HG02938 (cell line): ENCODE results near the gene NSG2.
"Not testable (repeated sequence)": the region's sequence is repeated elsewhere in the genome, so short reads cannot be mapped to it uniquely, and the experiment has no call there.

ENCODE experiments used
- ATAC-seq: cut with Tn5 transposase; IDR thresholded peaks from one replicate; pipeline ENCODE4 v1.9.1; 2021; ENCODE audit warnings: mild to moderate bottlenecking, moderate library complexity; ENCODE audit not compliant: unreplicated experiment

Gene NSG2

DNA sequence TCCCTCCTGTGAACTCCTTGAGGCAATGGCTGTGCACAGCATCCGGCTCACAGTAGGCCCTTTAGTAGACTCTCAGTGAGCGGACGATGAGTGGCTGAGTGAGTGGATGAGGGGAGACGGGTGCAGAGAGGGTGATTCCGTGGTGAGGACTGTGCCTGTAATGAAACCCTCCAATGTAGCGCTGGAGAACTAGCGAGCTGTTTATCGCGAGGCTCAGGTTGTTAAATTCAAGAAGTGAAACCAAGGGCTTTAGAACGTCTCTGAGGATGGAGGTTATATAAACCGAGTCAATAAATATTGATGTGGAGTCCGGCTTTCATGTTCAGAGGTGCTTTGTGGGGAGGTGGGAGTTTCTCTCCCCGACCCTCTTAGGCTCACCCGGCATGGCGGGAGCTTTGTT lies 53.2 kb downstream of the NSG2 start:
- ATAC-seq = no peak

DNA sequence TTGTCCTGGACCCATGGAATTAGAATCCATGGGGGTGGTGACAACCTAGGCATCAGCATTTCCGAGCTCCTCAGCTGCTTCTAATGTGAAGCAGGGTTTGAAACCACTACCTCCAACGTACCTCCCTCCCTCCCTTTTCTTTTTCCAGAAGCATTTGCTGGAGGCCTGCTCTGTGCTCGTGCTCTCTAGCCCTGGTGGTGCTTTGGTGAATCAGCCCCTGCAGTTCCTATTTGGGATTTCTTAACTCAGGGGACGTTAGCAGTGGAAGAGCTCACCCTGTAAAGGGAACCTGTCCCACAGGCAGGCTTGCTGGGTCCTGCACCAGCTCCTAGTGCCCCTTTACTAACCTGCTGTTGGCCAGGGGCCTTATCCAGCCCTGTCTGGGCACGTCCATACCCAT lies 55.0 kb downstream of the NSG2 start:
- ATAC-seq = no peak

DNA sequence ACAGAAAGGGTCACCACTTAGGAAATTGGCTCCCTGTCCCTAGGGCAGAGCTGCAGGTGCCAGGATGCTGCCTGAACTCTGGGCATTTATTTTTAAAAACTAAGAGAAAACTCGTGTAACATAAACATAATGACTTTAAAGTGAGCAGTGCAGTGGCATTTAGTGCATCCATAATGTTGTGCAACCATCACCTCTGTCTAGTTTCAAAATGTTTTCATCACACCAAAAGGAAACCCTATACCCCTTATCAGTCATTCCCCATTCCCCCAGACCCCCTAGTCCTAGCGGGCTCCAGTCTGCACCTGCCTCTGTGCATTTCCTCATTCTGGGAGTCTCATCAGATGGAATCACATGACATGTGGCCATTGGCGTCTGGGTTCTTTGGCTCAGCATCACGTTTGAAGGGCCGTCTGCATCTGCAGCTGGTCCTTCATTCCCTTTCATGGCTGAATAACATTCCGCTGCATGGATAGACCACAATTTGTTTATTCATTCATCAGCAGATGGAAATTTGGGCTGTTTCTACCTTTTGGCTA lies 55.8 kb downstream of the NSG2 start:
- no peak for ATAC-seq

DNA sequence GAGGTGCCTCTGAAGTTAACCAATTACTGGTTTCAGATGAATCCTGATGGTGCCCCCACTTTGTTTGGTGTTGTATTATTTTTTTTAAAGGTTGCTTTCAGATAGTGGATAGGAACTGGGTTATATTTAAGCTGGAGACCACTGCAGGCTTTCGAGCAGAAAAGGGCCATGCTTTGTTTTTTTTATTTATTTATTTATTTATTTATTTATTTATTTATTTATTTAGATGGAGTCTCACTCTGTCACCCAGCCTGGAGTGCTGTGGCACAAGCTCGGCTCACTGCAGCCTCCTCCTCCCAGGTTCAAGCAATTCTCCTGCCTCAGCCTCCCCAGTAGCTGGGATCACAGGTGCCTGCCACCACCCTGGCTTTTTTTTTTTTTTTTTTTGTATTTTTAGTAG lies 57.1 kb downstream of the NSG2 start:
- not testable (repeated sequence) for ATAC-seq

DNA sequence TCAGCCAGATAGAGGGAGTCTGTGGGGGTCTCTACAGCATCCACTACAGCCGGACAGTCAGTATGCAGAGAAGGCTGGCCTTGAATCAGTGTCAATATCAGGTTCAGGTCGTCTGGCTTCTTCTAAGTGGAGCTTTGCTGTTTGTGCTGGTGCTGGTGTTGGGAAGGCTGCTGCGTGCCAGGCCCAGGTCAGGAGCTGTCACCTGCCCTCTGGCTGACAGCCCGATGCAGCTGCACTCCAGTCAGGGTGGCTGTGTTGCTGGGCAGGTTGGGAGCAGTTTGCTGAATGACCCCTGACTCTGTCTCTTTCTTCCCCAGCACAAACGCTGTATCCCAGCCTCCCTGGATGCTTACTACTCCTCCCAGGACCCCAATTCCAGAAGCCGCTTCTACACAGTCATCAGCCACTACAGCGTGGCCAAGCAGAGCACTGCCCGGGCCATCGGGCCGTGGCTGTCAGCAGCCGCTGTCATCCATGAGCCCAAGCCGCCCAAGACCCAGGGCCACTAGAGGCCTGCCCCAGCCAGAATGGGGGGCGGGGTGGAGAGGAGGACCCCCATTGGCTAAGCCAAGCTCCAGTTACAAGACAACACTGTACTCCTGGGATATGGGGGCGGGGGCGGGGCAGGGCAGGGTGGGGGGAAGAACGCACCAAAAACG lies 61.6 kb downstream of the NSG2 start:
- ATAC-seq = no peak

DNA sequence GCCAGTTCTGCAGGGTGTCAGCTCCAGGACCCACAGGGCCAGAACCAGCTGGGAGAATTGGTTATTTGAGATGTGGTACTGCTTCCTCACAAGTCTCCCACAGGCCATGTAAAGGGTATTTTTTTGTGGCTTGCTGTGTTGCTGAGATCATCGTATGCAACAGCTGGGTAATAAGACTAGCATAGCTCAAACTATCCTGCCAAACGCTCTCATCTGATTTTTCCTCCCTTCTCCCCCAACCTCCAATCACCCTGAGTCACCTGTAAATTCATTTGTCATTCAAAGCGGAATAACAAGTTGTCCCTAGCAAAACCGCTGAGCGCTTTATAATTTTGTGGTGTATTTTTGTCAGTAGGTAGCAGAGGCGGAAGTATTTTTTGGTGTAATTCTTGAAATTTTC lies 63.2 kb downstream of the NSG2 start:
- ATAC-seq = no peak

DNA sequence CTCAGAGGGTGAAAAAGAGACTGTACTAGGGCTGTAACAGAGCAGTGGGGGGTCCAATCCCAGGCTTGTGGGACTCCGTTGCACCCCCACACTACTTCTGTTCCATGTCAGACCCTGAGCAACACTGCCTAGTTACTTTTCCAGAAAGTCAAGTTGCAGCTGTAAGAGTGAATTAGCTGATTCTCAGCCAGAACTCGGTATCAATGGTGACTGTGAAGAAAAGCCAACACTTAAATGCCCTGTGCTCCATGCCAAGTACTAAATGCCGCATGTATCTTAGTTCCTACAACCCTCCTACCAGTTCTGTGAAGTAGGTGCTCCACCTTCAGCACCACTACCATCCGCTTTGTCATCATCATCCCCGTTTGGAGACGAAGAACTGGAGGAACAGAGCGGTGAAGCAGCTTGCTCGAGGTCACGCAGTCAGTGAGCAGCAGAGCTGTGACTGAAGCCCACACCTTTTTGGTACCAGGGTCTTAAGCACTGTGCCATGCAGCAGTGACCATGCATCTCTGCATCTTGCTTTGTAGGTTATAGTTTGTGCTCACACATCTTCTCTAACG lies 64.3 kb downstream of the NSG2 start:
- ATAC-seq = no peak

DNA sequence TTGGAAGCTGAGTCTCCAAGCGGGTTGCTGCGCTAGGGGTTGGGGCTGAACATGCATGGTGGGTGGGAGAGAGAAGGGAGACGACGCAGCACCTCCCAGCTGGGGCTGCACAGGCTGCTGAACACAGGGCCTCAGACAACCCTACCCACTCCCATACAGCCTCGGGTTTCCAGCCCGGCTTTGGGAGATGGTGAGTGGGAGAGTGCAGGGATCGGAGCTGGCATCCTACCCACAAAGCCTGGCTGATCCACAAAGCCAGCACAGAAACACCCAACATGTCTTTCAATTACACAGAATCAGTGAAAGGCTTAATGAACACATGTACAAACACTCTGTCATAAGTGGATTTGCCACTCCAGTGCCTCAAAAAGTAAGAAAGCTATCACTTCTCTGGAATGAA lies 64.8 kb downstream of the NSG2 start:
- ATAC-seq = no peak

DNA sequence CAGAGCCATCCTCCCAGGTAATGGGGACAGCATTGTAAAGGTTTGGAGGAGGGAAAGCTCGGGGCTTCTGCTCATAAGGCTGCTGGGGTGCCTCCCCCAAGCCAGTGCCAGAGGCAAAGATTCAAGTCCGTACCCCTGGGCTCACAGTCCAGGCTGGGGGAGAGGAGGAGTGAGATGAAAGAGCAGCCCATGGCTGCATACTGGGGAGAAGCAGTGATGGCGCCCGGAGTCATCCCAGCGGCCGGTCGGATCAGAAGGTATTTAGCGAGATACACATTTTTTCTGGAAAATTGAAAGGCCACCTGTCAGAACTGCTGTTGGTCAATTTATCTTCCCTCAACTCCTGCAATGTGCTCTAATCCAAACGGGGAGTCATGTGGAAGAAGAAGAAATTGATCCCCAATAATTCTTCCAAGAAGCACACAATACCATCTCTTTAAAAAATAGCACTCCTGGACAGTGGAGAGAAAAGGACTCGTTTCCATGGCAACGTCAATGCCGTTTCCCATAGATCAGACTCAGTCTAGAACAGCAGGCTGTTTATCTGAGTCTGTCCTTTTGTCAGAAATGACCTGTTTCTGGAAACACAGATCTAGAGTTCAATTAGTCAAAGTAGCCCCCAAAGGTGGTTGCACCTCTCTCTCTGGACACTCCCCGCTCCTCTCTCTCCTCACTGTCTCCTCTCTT lies 65.9 kb downstream of the NSG2 start:
- no peak for ATAC-seq

DNA sequence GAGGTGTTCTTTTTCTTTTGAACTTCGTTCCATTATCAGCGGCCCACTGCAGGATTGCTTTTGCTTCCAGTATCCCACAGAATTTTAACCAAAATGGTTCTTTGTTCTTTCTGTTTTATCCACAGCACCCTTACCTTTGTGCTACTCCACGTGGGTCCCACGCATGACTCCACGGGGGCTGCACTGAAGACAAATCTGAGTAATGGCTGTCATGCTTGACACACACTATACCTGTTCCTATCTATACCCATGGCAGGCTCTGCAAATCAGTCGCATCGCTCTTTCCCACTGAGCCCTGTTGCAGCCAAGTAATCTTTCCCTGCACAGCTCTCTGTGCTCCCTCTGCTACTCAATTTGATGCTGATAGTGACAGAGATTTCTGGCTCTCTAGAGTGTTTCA lies 69.7 kb downstream of the NSG2 start:
- ATAC-seq = no peak

DNA sequence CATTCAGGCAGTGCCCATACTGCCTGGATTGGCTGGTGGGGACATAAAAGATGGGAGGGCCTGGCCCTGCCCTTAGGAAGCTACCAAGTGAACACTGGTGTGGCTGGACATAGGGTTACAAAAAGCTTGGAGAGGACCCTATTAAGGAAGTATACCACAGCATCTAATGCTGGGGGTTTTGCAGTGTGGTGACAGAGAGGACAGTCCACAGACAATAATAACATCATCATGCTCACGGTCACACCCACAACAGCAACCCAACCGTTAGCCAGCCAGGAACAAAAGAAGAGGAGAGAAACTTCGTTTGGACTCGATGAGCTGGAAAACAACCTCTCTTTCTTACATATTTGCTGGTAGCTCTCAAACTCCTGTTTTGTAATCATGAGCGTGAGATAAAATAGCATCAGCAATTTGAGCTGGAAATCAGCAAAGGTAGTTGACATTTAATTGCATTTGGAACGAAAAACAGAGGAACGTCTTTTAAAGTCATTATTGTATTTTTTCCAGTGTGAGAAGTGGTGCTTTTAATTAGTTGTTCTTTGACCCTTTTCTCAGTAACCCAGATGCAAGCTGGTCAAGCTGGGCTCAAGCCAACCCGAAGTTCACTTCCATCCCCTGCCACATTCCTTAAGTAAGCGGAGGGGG lies 73.4 kb downstream of the NSG2 start:
- ATAC-seq = no peak

DNA sequence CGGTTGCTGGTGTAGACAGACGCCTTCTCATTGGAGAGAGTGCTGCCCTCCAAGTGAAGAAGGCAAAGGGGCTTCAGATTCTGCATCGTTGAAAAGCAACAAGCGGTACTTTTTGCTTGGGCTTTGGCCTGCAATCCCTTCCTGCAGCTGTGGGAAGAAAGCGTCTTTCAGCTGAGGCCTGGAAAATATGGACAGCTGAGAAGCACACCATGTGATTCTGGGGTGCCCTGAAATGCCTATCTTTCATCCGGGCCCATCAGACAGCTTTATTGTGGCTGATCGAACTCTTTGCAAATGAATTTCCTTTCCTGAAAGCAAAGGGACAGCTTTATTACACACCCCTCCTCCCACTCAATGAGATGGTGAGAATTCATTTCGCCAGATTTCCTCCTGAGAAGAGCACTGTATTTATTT lies 74.0 kb downstream of the NSG2 start:
- no peak for ATAC-seq

DNA sequence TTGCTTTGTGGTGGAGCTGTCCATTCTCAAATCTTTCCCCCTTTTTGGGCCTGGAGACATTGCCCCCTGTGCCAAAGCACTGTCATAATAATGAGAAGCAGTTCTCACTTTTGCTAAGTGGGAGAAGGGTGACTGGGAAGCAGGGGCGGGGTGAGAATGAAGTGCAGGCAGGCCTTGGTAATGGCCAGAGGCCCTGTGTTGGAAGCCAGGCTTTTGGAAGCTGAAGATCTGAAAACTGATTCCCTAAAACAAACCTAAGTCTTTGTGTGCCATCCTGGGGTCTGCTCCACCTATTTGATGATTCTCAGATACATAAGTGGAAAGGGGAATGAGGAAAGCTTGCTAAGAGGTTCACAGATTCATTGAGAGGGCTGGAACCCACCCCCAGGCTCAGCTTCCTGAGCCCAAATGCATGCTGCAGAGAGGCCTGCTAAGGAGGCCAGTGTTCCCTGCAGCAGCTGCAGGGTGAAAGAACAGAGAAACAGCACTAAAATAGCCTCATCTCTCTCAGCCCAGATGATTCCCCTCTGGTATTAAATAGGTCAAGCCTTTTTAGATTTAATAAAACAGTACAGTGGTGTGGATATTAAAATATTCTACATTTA lies 75.0 kb downstream of the NSG2 start:
- ATAC-seq = no peak

DNA sequence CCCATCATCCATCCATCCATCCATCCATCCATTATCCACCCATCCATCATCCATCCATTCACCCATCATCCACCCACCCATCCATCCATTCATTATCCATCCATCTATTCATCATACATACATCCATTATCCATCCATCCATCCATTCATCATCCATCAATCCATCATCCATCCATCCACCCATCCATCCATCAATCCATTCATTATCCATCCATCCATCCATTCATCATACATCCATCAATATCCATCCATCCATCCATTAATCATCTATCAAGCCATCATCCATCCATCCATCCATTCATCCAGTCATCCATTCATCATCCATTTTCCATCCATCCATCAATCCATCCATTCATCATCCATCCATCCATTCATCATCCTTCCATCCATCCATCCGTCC lies 89.0 kb downstream of the NSG2 start:
- ATAC-seq = no peak

DNA sequence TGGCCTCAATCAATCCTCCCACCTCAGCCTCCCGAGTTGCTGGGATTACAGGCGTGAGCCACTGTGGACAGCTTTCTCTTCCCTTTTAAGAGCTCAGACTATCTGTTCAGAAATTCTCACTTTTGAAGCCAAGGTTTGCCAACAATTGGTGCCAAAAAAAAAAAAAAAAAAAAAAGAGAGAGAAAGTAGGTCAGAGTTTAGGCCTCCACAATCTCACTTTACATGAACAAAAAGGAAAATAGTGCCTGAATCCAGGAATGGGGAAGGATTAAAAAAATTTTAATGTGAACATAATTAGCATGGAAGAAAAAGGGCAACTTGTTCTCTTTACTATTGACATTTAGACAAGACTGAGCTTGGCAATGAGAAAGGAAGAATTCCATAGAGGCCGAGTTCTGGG lies 94.1 kb downstream of the NSG2 start:
- ATAC-seq = no peak

DNA sequence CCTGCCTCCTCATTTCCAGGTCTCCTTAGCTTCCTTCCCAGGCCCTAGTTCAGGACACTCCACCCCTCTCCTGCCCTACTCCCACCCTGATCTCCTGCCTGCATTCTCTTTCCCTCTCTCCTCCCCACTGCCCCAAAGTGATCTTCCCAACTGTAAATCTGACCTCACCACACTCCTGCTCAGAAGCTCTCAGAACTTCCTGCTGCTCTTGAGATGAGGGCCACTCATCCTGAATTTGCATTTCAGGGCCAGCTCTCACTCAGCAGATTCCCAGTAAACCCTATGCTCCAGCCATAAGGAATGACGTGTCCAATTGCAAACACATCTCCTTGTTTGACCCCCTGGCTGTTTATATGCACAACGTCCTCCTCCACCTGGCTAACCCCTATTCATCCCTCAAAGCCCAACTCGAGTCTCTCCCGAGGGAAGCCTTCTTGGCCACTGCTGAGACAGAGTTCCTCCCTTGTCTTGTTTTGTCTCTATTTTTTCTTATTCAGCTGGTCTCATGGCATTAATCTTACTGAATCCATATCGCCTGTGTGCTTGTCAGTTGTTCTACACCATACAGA lies 95.0 kb downstream of the NSG2 start:
- no peak for ATAC-seq

DNA sequence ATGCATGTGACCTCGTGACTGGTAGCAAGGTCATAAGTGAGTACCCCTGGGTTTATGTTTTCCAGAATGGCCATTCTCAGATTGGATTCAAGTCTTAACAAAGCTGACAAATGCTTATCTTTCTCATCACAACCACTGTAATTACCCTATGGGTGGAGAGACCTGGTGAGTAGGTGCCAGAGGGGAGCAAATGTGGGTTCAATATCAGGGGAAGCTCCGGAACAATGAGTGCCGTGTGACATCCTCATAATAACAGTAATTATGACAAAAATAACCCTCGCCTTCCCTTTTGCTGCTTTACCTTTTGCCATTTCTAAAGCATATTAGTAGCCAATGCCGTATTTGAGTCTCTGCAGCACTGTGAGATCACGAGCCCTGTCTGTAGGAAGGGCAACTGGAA lies 95.9 kb downstream of the NSG2 start:
- ATAC-seq = no peak

DNA sequence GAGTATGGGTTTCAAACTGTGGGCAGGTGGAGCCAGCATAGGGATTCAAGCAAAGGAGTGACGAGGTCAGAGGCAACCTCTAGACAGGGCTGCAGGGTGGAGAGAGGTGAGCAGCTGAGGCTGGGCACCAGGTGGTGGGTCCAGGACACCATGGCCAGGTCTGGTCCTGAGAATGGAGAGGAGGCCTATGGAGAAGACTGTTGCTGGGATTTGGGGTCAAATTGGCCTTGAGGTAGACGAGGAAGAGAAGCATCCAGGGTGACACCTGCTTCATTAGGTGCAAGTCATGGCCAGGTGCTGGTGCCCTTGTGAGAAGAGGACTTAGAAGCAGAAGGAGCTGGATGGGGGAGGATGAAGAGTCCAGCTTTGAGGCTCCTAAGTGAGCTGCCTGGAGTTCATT lies 99.6 kb downstream of the NSG2 start:
- ATAC-seq = no peak

DNA sequence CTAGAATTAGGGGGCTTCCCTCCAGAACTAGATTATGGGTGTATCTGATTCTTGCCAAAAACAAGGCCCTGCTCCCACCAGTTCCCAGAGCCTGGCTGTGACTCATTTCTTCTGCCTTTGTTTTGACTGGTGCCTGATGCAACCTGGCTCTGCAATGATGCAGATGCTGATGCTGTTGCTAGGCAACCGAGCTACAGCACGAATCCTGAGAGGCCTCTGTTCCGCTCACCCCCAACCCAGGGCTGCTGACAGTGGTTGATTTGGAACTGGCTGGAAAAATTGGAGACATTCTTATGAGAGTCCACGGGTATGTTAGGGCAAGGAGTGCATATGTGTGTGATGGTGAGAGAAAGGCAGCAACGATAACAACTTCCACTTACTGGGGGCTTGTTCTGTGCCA lies 100.3 kb downstream of the NSG2 start:
- no peak for ATAC-seq

DNA sequence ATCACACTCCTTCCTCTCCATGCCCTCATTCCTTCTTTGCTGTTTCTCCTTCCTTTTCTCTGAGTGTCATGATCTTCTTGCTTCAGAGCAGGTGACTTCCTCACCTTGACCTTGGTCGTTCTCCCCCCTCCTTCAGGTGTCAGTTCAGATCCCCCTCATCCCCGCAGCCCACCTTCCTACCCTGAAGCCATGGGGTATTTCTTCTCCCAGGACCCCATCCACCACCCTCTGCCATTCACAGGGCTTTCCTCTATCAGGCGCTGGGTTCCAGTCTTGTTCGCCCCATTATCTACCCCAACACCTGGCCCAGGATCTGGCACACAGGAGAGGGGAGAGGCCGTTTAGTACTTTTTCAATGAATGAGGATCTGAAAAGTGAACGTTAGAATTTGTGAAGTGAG lies 101.0 kb downstream of the NSG2 start:
- ATAC-seq = no peak

DNA sequence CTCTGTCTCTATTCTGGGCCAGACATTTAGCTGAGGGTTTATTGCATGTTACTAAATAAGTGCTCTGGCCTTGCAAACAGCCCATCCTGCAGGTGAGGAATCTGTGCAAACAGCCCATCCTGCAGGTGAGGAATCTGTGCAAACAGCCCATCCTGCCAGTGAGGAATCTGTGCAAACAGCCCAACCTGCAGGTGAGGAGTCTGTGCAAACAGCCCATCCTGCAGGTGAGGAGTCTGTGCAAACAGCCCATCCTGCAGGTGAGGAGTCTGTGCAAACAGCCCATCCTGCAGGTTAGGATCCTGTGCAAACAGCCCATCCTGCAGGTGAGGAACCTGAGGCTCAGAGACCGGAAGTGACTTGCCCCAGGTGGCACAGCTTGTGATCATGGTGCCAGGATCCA lies 101.5 kb downstream of the NSG2 start:
- ATAC-seq = not testable (repeated sequence)
